GM18505 (cell line): ENCODE data around the gene ABHD2.
"Not testable (repeated sequence)": the region's sequence is repeated elsewhere in the genome, so short reads cannot be mapped to it uniquely, and the experiment has no call there.

Source experiments
- ATAC-seq: cut with Tn5 transposase; IDR thresholded peaks from one replicate; pipeline ENCODE4 v1.9.1; 2021; ENCODE audit not compliant: unreplicated experiment
- POLR2A ChIP-seq: IDR thresholded peaks from 4 replicates; pipeline ENCODE4 v1.6.1; 2011; ENCODE audit warnings: borderline replicate concordance; ENCODE audit not compliant: insufficient read depth, insufficient read length; ENCODE audit errors: extremely low read depth

Gene ABHD2

GRCh38 chr15:89083246-89083645, 5.0 kb upstream of the ABHD2 start:
- TF ChIP-seq POLR2A, result no peak
- ATAC-seq, result no peak

DNA sequence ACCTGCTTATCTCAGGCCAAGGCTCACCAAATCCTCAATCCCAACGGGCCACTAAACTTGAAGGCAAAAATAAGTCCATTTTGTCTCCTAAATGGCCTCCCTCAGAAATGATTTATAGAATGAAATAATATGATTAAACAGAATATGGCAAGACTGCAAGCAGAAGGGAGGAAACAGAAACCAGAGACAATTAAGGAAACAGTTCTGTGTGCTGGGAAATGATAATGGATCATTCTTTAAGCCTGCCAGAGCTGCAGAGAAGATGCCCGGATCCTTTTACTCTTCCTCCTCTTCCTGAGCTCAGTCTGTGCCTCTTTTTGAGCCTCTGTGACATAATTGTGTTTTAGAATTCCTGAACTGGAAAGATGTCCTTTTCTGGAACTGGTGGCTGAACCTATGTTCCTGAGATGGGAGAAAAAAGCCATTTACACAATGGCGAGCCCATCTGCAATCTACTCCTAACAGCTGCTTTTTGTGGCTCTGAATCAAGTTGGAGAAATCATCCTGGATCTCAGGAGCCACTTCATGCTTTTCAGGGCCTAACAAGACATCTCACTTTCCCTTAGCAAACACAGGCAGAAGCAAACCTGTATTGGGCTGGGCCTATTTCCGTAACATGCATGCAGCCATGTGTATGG, 2.8 kb upstream of the ABHD2 start:
- ATAC-seq, result no peak
- no peak for TF ChIP-seq POLR2A

DNA sequence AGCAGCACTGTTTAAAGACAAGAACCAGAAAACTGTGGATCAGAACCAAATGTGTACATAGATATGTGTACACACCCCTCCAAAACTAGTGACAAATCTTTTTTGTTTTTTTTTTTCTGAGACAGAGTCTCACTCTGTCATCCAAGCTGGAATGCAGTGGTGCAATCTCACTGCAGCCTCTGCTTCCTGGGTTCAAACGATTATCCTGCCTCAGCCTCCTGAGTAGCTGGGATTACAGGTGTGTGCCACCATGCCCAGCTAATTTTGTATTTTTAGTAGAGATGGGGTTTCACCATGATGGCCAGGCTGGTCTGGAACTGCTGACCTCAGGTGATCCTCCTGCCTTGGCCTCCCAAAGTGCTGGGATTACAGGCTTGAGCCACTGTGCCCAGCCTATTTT, 2.3 kb upstream of the ABHD2 start:
- ATAC-seq, result not testable (repeated sequence)

DNA sequence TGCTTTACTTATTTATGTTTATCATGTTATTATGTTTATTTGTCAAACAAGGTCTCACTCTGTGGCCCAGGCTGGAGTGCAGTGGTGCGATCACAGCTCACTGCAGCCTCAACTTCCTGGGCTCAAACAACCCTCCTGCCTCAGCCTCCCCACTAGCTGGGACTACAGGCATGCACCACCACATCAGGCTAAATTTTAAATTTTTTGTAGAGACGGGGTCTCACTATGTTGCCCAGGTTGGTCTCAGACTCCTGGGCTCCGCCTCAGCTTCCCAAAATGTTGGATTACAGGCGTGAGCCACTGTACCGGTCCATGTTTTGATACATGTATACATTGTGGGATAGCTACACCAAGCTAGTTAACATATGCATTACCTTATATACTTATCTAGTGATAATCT, 1.9 kb upstream of the ABHD2 start:
- ATAC-seq, result not testable (repeated sequence)

GRCh38 chr15:89087161-89087829, 961 bp upstream of the ABHD2 start:
- ATAC-seq, result no peak
- TF ChIP-seq POLR2A, result no peak

- TF ChIP-seq POLR2A, result no peak
- ATAC-seq, result peak; percentile 10
Observed at GRCh38 chr15:89088605-89089315, 504 bp downstream of the ABHD2 start.

GRCh38 chr15:89089316-89090230, 1.3 kb downstream of the ABHD2 start:
- TF ChIP-seq POLR2A, result no peak
- ATAC-seq, result no peak

GRCh38 chr15:89090791-89091626, 2.8 kb downstream of the ABHD2 start:
- no peak for ATAC-seq
- TF ChIP-seq POLR2A, result peak; percentile 29

DNA sequence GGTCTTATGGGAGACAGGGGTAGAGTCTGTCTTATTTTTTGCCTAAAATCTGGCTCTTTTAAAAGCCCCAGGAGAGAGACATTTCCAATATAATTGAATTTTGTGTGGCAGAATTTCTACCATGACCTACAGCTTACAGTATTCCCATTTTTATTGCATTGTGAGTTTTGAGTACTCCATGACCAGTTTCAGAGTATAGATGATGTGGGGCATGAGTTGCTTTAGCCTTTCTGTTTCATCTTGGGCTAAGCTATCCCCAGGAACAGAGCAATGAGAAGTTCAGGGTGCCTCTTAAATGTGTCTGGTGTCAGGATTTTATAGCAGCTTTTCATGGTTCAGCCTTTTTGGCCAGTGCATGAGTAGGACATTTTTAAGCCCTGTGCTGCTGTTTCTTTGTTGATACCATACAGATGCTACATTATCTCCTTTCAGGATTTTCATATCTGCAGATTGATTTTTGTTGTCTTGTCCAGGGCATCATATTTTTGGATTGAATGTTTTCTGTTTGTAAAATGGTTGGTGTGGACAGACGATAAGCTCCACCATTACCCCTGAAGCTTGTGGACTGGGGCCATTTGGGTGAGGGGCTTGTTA, 3.5 kb downstream of the ABHD2 start:
- ATAC-seq, result no peak
- TF ChIP-seq POLR2A, result no peak

- TF ChIP-seq POLR2A, result no peak
- ATAC-seq, result no peak
Observed at GRCh38 chr15:89093509-89093908, 5.3 kb downstream of the ABHD2 start.

- ATAC-seq, result no peak
- TF ChIP-seq POLR2A, result no peak
Observed at GRCh38 chr15:89095073-89095472, 6.8 kb downstream of the ABHD2 start.

GRCh38 chr15:89095556-89095955, 7.3 kb downstream of the ABHD2 start:
- no peak for ATAC-seq

More at GRCh38 chr15:89095556-89095955, 7.3 kb downstream of the ABHD2 start:
- TF ChIP-seq POLR2A, result no peak
